B cell (primary cell): Measurements from ENCODE around the gene IKBKE. TPM values are rescaled to one million over a fixed set of nuclear protein-coding genes. Genes with fewer than 3 reads are reported as not detected.
"Not testable (repeated sequence)": the region's sequence is repeated elsewhere in the genome, so short reads cannot be mapped to it uniquely, and the experiment has no call there.

ENCODE experiments used
- ATAC-seq: fragments of 200-7000 bp; cut with Tn5 transposase; one replicate; pipeline ENCODE4 v1.10.0; 2021; ENCODE audit warnings: low read depth, mild to moderate bottlenecking, moderate number of reproducible peaks, moderate library complexity
- CTCF ChIA-PET: fragments of 350-600 bp; sonication (Branson Sonifier 250); formaldehyde crosslinking; loops from one replicate; lab custom pipeline; 2021; ENCODE audit warnings: antibody characterized with exemption, inconsistent platforms; lab: Charles Lee
- POLR2A ChIA-PET: fragments of 350-600 bp; sonication (Branson Sonifier 250); formaldehyde crosslinking; loops from one replicate; lab custom pipeline; 2021; ENCODE audit warnings: antibody characterized with exemption; lab: Charles Lee
- DNase-seq: peaks from one replicate; pipeline ENCODE4 v3.0.0; 2013
- H2AFZ ChIP-seq: 2 replicates; pipeline ENCODE4 v1.6.1; 2012; ENCODE audit warnings: mild to moderate bottlenecking, low read depth, low read length; ENCODE audit not compliant: insufficient read depth, poor library complexity, severe bottlenecking
- H3K27ac ChIP-seq, 2 donors: 1 replicate in 1 of 2; 2 replicates in 1 of 2; pipeline ENCODE4 v1.5.1; 2012 to 2013; ENCODE audit warnings: low read length in 2 of 2, mild to moderate bottlenecking in 2 of 2, moderate library complexity in 1 of 2
- H3K27me3 ChIP-seq, 4 experiments: fragments of 200-600 bp in 1 of 4; sonication (generic) in 1 of 4; replicated peaks in 1 of 4; 1 replicate in 2 of 4; 2 replicates in 2 of 4; pipeline versions ENCODE4 v1.6.1 to v1.7.0; 2013 to 2016; ENCODE audit warnings: low read length in 3 of 4, mild to moderate bottlenecking in 2 of 4, mixed read lengths in 1 of 4, moderate library complexity in 1 of 4; ENCODE audit not compliant: insufficient read depth in 4 of 4, control insufficient read depth in 3 of 4; ENCODE audit errors: control extremely low read depth in 1 of 4
- H3K36me3 ChIP-seq, 2 experiments: replicated peaks in 1 of 2; 1 replicate in 1 of 2; 2 replicates in 1 of 2; pipeline versions ENCODE4 v1.6.1 to v1.7.1; 2013; ENCODE audit warnings: low read length in 1 of 2; ENCODE audit not compliant: insufficient read depth in 2 of 2, control insufficient read depth in 1 of 2; ENCODE audit errors: control extremely low read depth in 1 of 2, extremely low read depth in 1 of 2
- H3K4me1 ChIP-seq, 2 donors: fragments of 200-600 bp in 1 of 2; sonication (generic) in 1 of 2; 1 replicate in 1 of 2; 2 replicates in 1 of 2; pipeline versions ENCODE4 v1.5.1 to v1.6.1; 2013 to 2017; ENCODE audit warnings: low read length in 2 of 2; ENCODE audit not compliant: control insufficient read depth in 2 of 2, insufficient read depth in 2 of 2
- H3K4me2 ChIP-seq: replicated peaks from 2 replicates; pipeline ENCODE3; 2012; ENCODE audit warnings: mild to moderate bottlenecking, low read depth, low read length; ENCODE audit not compliant: poor library complexity, severe bottlenecking
- H3K4me3 ChIP-seq, 5 experiments: fragments of 200-600 bp in 1 of 5; sonication (generic) in 1 of 5; 1 replicate in 3 of 5; 2 replicates in 2 of 5; pipeline versions ENCODE4 v1.5.1 to v1.7.0; 2011 to 2016; ENCODE audit warnings: low read length in 4 of 5, mild to moderate bottlenecking in 4 of 5, low read depth in 2 of 5, control low read depth in 1 of 5, moderate library complexity in 1 of 5; ENCODE audit not compliant: insufficient read depth in 1 of 5; ENCODE audit errors: control extremely low read depth in 1 of 5, extremely low read depth in 1 of 5
- H3K79me2 ChIP-seq: fragments of 200-600 bp; sonication (generic); one replicate; pipeline ENCODE4 v1.6.0; 2016; ENCODE audit warnings: low read length; ENCODE audit not compliant: control insufficient read depth, insufficient read depth
- H3K9ac ChIP-seq: fragments of 200-600 bp; sonication (generic); 2 replicates; pipeline ENCODE4 v1.6.1; 2017; ENCODE audit warnings: mild to moderate bottlenecking, low read length, moderate library complexity
- H3K9me3 ChIP-seq, 3 donors: one replicate each; pipeline versions ENCODE4 v1.6.1 to v1.7.1; 2013; ENCODE audit warnings: low read length in 2 of 3; ENCODE audit not compliant: control insufficient read depth in 2 of 3, insufficient read depth in 1 of 3; ENCODE audit errors: control extremely low read depth in 1 of 3
- H4K20me1 ChIP-seq: 2 replicates; pipeline ENCODE4 v1.6.0; 2012; ENCODE audit warnings: mild to moderate bottlenecking, low read length; ENCODE audit not compliant: insufficient read depth, control insufficient read depth, poor library complexity, severe bottlenecking
- H3K27ac Mint-ChIP-seq: one replicate; pipeline ENCODE4 v1.8.0; 2021; ENCODE audit warnings: mixed read lengths
- H3K27me3 Mint-ChIP-seq: one replicate; pipeline ENCODE4 v1.8.0; 2021; ENCODE audit warnings: mixed read lengths
- H3K4me1 Mint-ChIP-seq: one replicate; pipeline ENCODE4 v1.8.0; 2021; ENCODE audit warnings: mixed read lengths
- H3K4me3 Mint-ChIP-seq: one replicate; pipeline ENCODE4 v1.8.0; 2021; ENCODE audit warnings: mixed read lengths
- H3K9me3 Mint-ChIP-seq: one replicate; pipeline ENCODE4 v1.8.0; 2022; ENCODE audit warnings: mixed read lengths; ENCODE audit not compliant: insufficient read depth
- CTCF ChIP-seq: fragments of 200-600 bp; IDR thresholded peaks from one replicate; pipeline ENCODE4 v1.8.0; 2022; ENCODE audit warnings: antibody characterized with exemption, mild to moderate bottlenecking
- EZH2 ChIP-seq: IDR thresholded peaks from 2 replicates; pipeline ENCODE4 v1.6.1; 2012; ENCODE audit warnings: borderline replicate concordance, low read depth, mild to moderate bottlenecking, moderate library complexity, low read length; ENCODE audit not compliant: insufficient read depth, poor library complexity, severe bottlenecking
- WGBS: methylation state at CpG from one replicate; pipeline ENCODE4 v1.1.5; 2013; ENCODE audit warnings: missing lambda C conversion rate; ENCODE audit not compliant: insufficient coverage; 5-methylcytosine and 5-hydroxymethylcytosine counted together
- intact Hi-C: fragments of 100-400 bp; cut with micrococcal nuclease; formaldehyde crosslinking; loops from one replicate; pipeline ENCODE4 v1.10.0; 2022
- polyA plus RNA-seq: library from polyadenylated mRNA; depleted of rRNA; stranded (reverse); fragments of >200 nt; gene quantifications from 2 replicates; pipeline ENCODE4 v1.2.3, GENCODE V29; 2012
- total RNA-seq, 2 donors: library from RNA; stranded (reverse); fragments of 120-200 nt in 1 of 2; gene quantifications; 1 replicate in 1 of 2; 2 replicates in 1 of 2; pipeline versions ENCODE4 v1.2.3 to v1.2.4, GENCODE V29; 2013 to 2022

Gene IKBKE
- total and polyA plus RNA-seq, 2 donors (not counting 1 experiment from before 2014, with no cell fraction given), result 40.8 to 55.4 TPM

- no peak overlapping the region for H2AFZ ChIP-seq
- H3K27ac Mint-ChIP-seq, result no peak overlapping the region
- H3K9me3 Mint-ChIP-seq, result no peaks in the 10 kb centered on the region
- ATAC-seq, result no peak
- no peak overlapping the region for H3K9ac ChIP-seq
- ChIA-PET CTCF (interaction anchor here (0.6 to 6.7 kb wide), 5 partner anchors 22 to 1703 kb away, joined by 3 to 79 read pairs (median 12); no protein-coding TSS in a partner anchor), POLR2A (no interaction called here)
- no peaks in the 10 kb centered on the region for H3K27me3 Mint-ChIP-seq
- no peak for DNase-seq
- TF ChIP-seq EZH2, result no peak
- no peak for TF ChIP-seq CTCF
- H3K4me3 ChIP-seq, result no peak overlapping the region
- H3K27me3 ChIP-seq, result no peaks in the 10 kb centered on the region
- H3K4me1 Mint-ChIP-seq, result peaks cover 2% of the 10 kb centered on the region
- no peak overlapping the region for H3K4me3 Mint-ChIP-seq
- H3K27ac ChIP-seq, result no peak overlapping the region
- H3K4me2 ChIP-seq, result no peak overlapping the region
- H4K20me1 ChIP-seq, result peaks cover 13% of the 10 kb centered on the region
- no peaks in the 10 kb centered on the region for H3K4me1 ChIP-seq
- H3K79me2 ChIP-seq, result peaks cover 3% of the 10 kb centered on the region
- no peaks in the 10 kb centered on the region for H3K9me3 ChIP-seq
- peaks cover 0 to 69% of the 10 kb centered on the region in 2 experiments for H3K36me3 ChIP-seq
- WGBS, result 100% methylated on average over 2 of the region's 2 CpGs
- intact Hi-C loops, result no loop called here
Observed at GRCh38 chr1:206482611-206483010, 12.3 kb downstream of the IKBKE start.

GRCh38 chr1:206483864-206484263 lies 13.6 kb downstream of the IKBKE start:
- H2AFZ ChIP-seq, H3K27ac ChIP-seq, H3K27me3 ChIP-seq, ATAC-seq, H3K79me2 ChIP-seq, H3K9me3 Mint-ChIP-seq, H3K27ac Mint-ChIP-seq, H3K4me3 ChIP-seq, H3K27me3 Mint-ChIP-seq, H3K4me2 ChIP-seq, H3K9ac ChIP-seq, H3K9me3 ChIP-seq, H3K4me3 Mint-ChIP-seq, H3K4me1 ChIP-seq, intact Hi-C loops, DNase-seq, H3K4me1 Mint-ChIP-seq, POLR2A ChIA-PET: not testable (repeated sequence)
- CTCF ChIA-PET, result interaction anchor here (0.9 to 3.3 kb wide), 6 partner anchors 10 to 498 kb away, joined by 3 to 12 read pairs (median 4); no protein-coding TSS in a partner anchor
- H3K36me3 ChIP-seq, result peaks cover 0 to 68% of the 10 kb centered on the region in 2 experiments
- WGBS, result no CpG with 5 or more reads among the region's 1 CpG
- H4K20me1 ChIP-seq, result peaks cover 11% of the 10 kb centered on the region
